Liver (tissue), 9 donors: Measurements from ENCODE around the gene NUP54. TPM values are rescaled to one million over a fixed set of nuclear protein-coding genes. Genes with fewer than 3 reads are reported as not detected.

Experiments
- DNase-seq: peaks from one replicate; pipeline ENCODE4 v3.0.0-alpha.2; 2017; ENCODE audit warnings: low spot score
- H3K27ac ChIP-seq, 2 donors: one replicate each; pipeline ENCODE4 v1.7.0; 2013; ENCODE audit warnings: inconsistent platforms in 2 of 2, low read length in 2 of 2, control low read depth in 1 of 2, low read depth in 1 of 2, mild to moderate bottlenecking in 1 of 2
- H3K27me3 ChIP-seq, 4 donors: one replicate each; pipeline versions ENCODE4 v1.6.1 to v1.7.0; 2013; ENCODE audit warnings: low read length in 3 of 4, inconsistent platforms in 1 of 4, mild to moderate bottlenecking in 1 of 4, moderate library complexity in 1 of 4; ENCODE audit not compliant: control insufficient read depth in 4 of 4, insufficient read depth in 4 of 4
- H3K36me3 ChIP-seq, 4 donors: one replicate each; pipeline versions ENCODE4 v1.6.1 to v1.7.0; 2013; ENCODE audit warnings: low read length in 3 of 4, mild to moderate bottlenecking in 3 of 4, low read depth in 1 of 4, moderate library complexity in 1 of 4; ENCODE audit not compliant: control insufficient read depth in 4 of 4, insufficient read depth in 3 of 4
- H3K4me1 ChIP-seq, 4 donors: one replicate each; pipeline versions ENCODE4 v1.6.1 to v1.7.0; 2013; ENCODE audit warnings: low read length in 3 of 4, mild to moderate bottlenecking in 3 of 4, moderate library complexity in 1 of 4; ENCODE audit not compliant: control insufficient read depth in 4 of 4, insufficient read depth in 4 of 4
- H3K4me3 ChIP-seq, 3 donors: one replicate each; pipeline versions ENCODE4 v1.6.1 to v1.7.0; 2013; ENCODE audit warnings: low read length in 3 of 3, control low read depth in 1 of 3, low read depth in 1 of 3, mild to moderate bottlenecking in 1 of 3
- H3K9ac ChIP-seq, 2 donors: one replicate each; pipeline ENCODE4 v1.7.0; 2013; ENCODE audit warnings: low read length in 2 of 2, mild to moderate bottlenecking in 2 of 2, moderate library complexity in 2 of 2, control low read depth in 1 of 2, low read depth in 1 of 2
- H3K9me3 ChIP-seq, 4 donors: one replicate each; pipeline versions ENCODE4 v1.6.1 to v1.7.0; 2013; ENCODE audit warnings: low read length in 3 of 4; ENCODE audit not compliant: control insufficient read depth in 4 of 4
- CTCF ChIP-seq: fragments of 150-350 bp; IDR thresholded peaks from 2 replicates; pipeline ENCODE4 v1.5.1; 2017; ENCODE audit warnings: improper control_type of control experiment, low read depth, low read length; ENCODE audit not compliant: missing input control
- FOXA1 ChIP-seq: IDR thresholded peaks from 2 replicates; pipeline ENCODE4 v1.6.1; 2016; ENCODE audit warnings: antibody characterized with exemption
- FOXA2 ChIP-seq: IDR thresholded peaks from 2 replicates; pipeline ENCODE4 v1.6.1; 2016; ENCODE audit warnings: antibody characterized with exemption
- GABPA ChIP-seq, 2 donors: IDR thresholded peaks in 1 of 2; conservative IDR thresholded peaks in 1 of 2; 2 replicates each; pipeline ENCODE4 v1.6.1; 2016; ENCODE audit warnings: antibody characterized with exemption in 2 of 2, mild to moderate bottlenecking in 1 of 2, moderate library complexity in 1 of 2
- MAX ChIP-seq: IDR thresholded peaks from 2 replicates; pipeline ENCODE4 v1.6.1; 2016; ENCODE audit warnings: antibody characterized with exemption
- NR2F2 ChIP-seq: IDR thresholded peaks from 2 replicates; pipeline ENCODE4 v1.6.1; 2016; ENCODE audit warnings: antibody characterized with exemption
- RAD21 ChIP-seq, 2 donors: IDR thresholded peaks; 2 replicates each; pipeline ENCODE4 v1.6.1; 2016; ENCODE audit warnings: antibody characterized with exemption in 2 of 2, mild to moderate bottlenecking in 2 of 2
- YY1 ChIP-seq: IDR thresholded peaks from 2 replicates; pipeline ENCODE4 v1.6.1; 2016; ENCODE audit warnings: antibody characterized with exemption, mild to moderate bottlenecking
- ZBTB33 ChIP-seq: IDR thresholded peaks from 2 replicates; pipeline ENCODE4 v1.6.1; 2016; ENCODE audit warnings: antibody characterized with exemption
- WGBS: extraction: QIAGEN DNeasy Blood & Tissue Kit; methylation state at CpG from one replicate; pipeline ENCODE4 v1.1.7; 2013; 5-methylcytosine and 5-hydroxymethylcytosine counted together
- polyA plus RNA-seq, 2 donors: library from polyadenylated mRNA; stranded (reverse) in 1 of 2; unstranded in 1 of 2; fragments of 200-250 nt in 1 of 2; fragments of >200 nt in 1 of 2; fragmentation: Nextera tagmentation in 1 of 2; extraction: Ambion mirVana in 1 of 2; gene quantifications; one replicate each; pipeline versions ENCODE4 v1.2.1 to v1.2.3, GENCODE V29; 2013 to 2015
- total RNA-seq, 2 donors: library from RNA; depleted of rRNA; stranded (reverse); fragments of >200 nt; gene quantifications; one replicate each; pipeline ENCODE4 v1.2.3, GENCODE V29; 2014
- donor health status: healthy.
- donor health status: healthy.
- donor health status: healthy.
- donor health status: healthy.
- donor health status: healthy.

Gene NUP54
- total and polyA plus RNA-seq, 4 donors: 8.3 to 29.3 (median 16.5) TPM

GRCh38 chr4:76108467-76109181, 39.6 kb downstream of the NUP54 start:
- Histone ChIP-seq H3K9ac (no peak overlapping the region), H3K27me3 (no peaks in the 10 kb centered on the region), H3K36me3 (peaks cover 0 to 10% (median 7%) of the 10 kb centered on the region in 4 donors), H3K4me1 (no peaks in the 10 kb centered on the region), H3K9me3 (no peaks in the 10 kb centered on the region), H3K4me3 (no peak overlapping the region), H3K27ac (no peak overlapping the region)
- TF ChIP-seq NR2F2 (no peak), RAD21 (IDR thresholded peaks at IDR 0.05) (no peak), FOXA1 (no peak), GABPA (IDR thresholded peaks at IDR 0.05 in 1 of 2, conservative IDR thresholded peaks at IDR 0.05 in 1 of 2) (no peak), ZBTB33 (no peak), FOXA2 (no peak), YY1 (no peak), CTCF (no peak)
- DNase-seq: no peak
- 62% methylated on average over 5 of the region's 5 CpGs for WGBS

- H3K27me3 ChIP-seq: no peaks in the 10 kb centered on the region
- no peaks in the 10 kb centered on the region for H3K36me3 ChIP-seq
- no peak for DNase-seq
- H3K4me1 ChIP-seq: no peaks in the 10 kb centered on the region
- 88% methylated on average over 4 of the region's 4 CpGs for WGBS
- no peak overlapping the region for H3K9ac ChIP-seq
- H3K4me3 ChIP-seq: no peak overlapping the region
- TF ChIP-seq FOXA1: no peak
- no peak for TF ChIP-seq YY1
- TF ChIP-seq MAX: no peak
- TF ChIP-seq ZBTB33: no peak
- no peak overlapping the region for H3K27ac ChIP-seq
- H3K9me3 ChIP-seq: no peaks in the 10 kb centered on the region
Observed at GRCh38 chr4:76106442-76106841, 41.8 kb downstream of the NUP54 start.

GRCh38 chr4:76105652-76106051, 42.5 kb downstream of the NUP54 start:
- Histone ChIP-seq H3K36me3 (no peaks in the 10 kb centered on the region), H3K4me1 (no peaks in the 10 kb centered on the region), H3K9me3 (no peaks in the 10 kb centered on the region), H3K9ac (no peak overlapping the region), H3K27me3 (no peaks in the 10 kb centered on the region), H3K4me3 (no peak overlapping the region), H3K27ac (no peak overlapping the region)
- no peak for DNase-seq
- TF ChIP-seq FOXA1: no peak
- WGBS: 90% methylated on average over 3 of the region's 3 CpGs
